ENCODE data around the gene JAG1.

The JAG1 gene

GRCh38 chr20:10699489-10699888 lies 25.7 kb upstream of the JAG1 start:
- no peak overlapping the region for H3K4me3 ChIP-seq (ENCODE audit: low read depth, low read length)
- no peaks in the 10 kb centered on the region for H3K36me3 ChIP-seq (ENCODE audit: control insufficient read depth in 2 of 2, insufficient read depth in 1 of 2, low read length in 2 of 2)
- H3K4me1 ChIP-seq (ENCODE audit: control insufficient read depth, insufficient read depth, low read length), result no peaks in the 10 kb centered on the region
- ChIA-PET POLR2A (interaction anchor here (1.5 kb wide), 1 partner anchor 25 kb away, joined by 4 read pairs; no protein-coding TSS in a partner anchor), CTCF (no interaction called here)
- no peak for TF ChIP-seq ZNF398 (tag by site-specific recombination; IDR thresholded peaks at IDR 0.05)
- no peak for TF ChIP-seq ZNF639 (tag by site-specific recombination; IDR thresholded peaks at IDR 0.05)
- TF ChIP-seq ZBTB8A (tag by site-specific recombination; IDR thresholded peaks at IDR 0.05), result no peak
- no peak for TF ChIP-seq RBAK (tag by site-specific recombination; IDR thresholded peaks at IDR 0.05)
- no peak for TF ChIP-seq ATF2 (tag by site-specific recombination; IDR thresholded peaks at IDR 0.05; ENCODE audit: low read depth)
- no peak for TF ChIP-seq ZNF473 (tag by site-specific recombination; IDR thresholded peaks at IDR 0.05)
- TF ChIP-seq ZSCAN30 (tag by site-specific recombination; IDR thresholded peaks at IDR 0.05), result no peak
- TF ChIP-seq ZNF629 (tag by site-specific recombination; IDR thresholded peaks at IDR 0.05), result no peak
- H3K9me3 ChIP-seq (ENCODE audit: control insufficient read depth, insufficient read depth, low read depth, low read length), result no peaks in the 10 kb centered on the region
- H3K27ac ChIP-seq (ENCODE audit: extremely low read depth, low read depth, low read length), result no peak overlapping the region

GRCh38 chr20:10696650-10697049 lies 22.9 kb upstream of the JAG1 start:
- POLR2A ChIA-PET, result no interaction called here
- TF ChIP-seq ZNF768 (tag by site-specific recombination; IDR thresholded peaks at IDR 0.05) (no peak), CTCF (tag by site-specific recombination; IDR thresholded peaks at IDR 0.05) (0 out of 2 replicates have a peak, but pooled peaks have one; percentile 23), RBAK (tag by site-specific recombination; IDR thresholded peaks at IDR 0.05) (no peak)
- Histone ChIP-seq H3K4me3 (ENCODE audit: low read depth, low read length) (no peak overlapping the region), H3K9me3 (ENCODE audit: control insufficient read depth, insufficient read depth, low read depth, low read length) (no peaks in the 10 kb centered on the region), H3K4me1 (ENCODE audit: control insufficient read depth, insufficient read depth, low read length) (no peaks in the 10 kb centered on the region), H3K36me3 (ENCODE audit: control insufficient read depth in 2 of 2, insufficient read depth in 1 of 2, low read length in 2 of 2) (no peaks in the 10 kb centered on the region), H3K27ac (ENCODE audit: extremely low read depth, low read depth, low read length) (no peak overlapping the region)
- CTCF ChIA-PET, result interaction anchor here (0.6 to 2.2 kb wide), 19 partner anchors 10 to 648 kb away, joined by 3 to 10 read pairs (median 4); no protein-coding TSS in a partner anchor

GRCh38 chr20:10689385-10689784 lies 15.6 kb upstream of the JAG1 start:
- CTCF ChIA-PET, result no interaction called here
- Histone ChIP-seq H3K9me3 (ENCODE audit: control insufficient read depth, insufficient read depth, low read depth, low read length) (no peaks in the 10 kb centered on the region), H3K4me1 (ENCODE audit: control insufficient read depth, insufficient read depth, low read length) (no peaks in the 10 kb centered on the region), H3K36me3 (ENCODE audit: control insufficient read depth in 2 of 2, insufficient read depth in 1 of 2, low read length in 2 of 2) (no peaks in the 10 kb centered on the region), H3K27ac (ENCODE audit: extremely low read depth, low read depth, low read length) (no peak overlapping the region), H3K4me3 (ENCODE audit: low read depth, low read length) (no peak overlapping the region)
- POLR2A ChIA-PET, result no interaction called here
- TF ChIP-seq ZNF514 (tag by site-specific recombination; IDR thresholded peaks at IDR 0.05), result no peak
- no peak for TF ChIP-seq GLI4 (tag by site-specific recombination; IDR thresholded peaks at IDR 0.05)
- TF ChIP-seq HIC1 (tag by site-specific recombination; IDR thresholded peaks at IDR 0.05), result no peak
- no peak for TF ChIP-seq SETDB1 (IDR thresholded peaks at IDR 0.05; ENCODE audit: insufficient read length, low read length)
- no peak for TF ChIP-seq ZNF311 (tag by site-specific recombination; IDR thresholded peaks at IDR 0.05; ENCODE audit: borderline replicate concordance)
- no peak for TF ChIP-seq ZNF426 (tag by site-specific recombination; IDR thresholded peaks at IDR 0.05)
- no peak for TF ChIP-seq ZNF658 (tag by site-specific recombination; IDR thresholded peaks at IDR 0.05)
- TF ChIP-seq MEIS1 (CRISPR knock-in tag; IDR thresholded peaks at IDR 0.05; ENCODE audit: borderline replicate concordance), result no peak
- no peak for TF ChIP-seq ZNF423 (tag by site-specific recombination; IDR thresholded peaks at IDR 0.05)

Data from HEK293 (cell line).